GM21717 (cell line): Measurements from ENCODE around the gene ABI1.
A peak's percentile ranks its signal among the peaks of the same experiment; 100 is the strongest.
"Not testable (repeated sequence)": the region's sequence is repeated elsewhere in the genome, so short reads cannot be mapped to it uniquely, and the experiment has no call there.

ENCODE experiments used
- ATAC-seq: cut with Tn5 transposase; IDR thresholded peaks from one replicate; pipeline ENCODE4 v1.9.1; 2021; ENCODE audit warnings: mild to moderate bottlenecking, moderate library complexity; ENCODE audit not compliant: unreplicated experiment

Gene ABI1

DNA sequence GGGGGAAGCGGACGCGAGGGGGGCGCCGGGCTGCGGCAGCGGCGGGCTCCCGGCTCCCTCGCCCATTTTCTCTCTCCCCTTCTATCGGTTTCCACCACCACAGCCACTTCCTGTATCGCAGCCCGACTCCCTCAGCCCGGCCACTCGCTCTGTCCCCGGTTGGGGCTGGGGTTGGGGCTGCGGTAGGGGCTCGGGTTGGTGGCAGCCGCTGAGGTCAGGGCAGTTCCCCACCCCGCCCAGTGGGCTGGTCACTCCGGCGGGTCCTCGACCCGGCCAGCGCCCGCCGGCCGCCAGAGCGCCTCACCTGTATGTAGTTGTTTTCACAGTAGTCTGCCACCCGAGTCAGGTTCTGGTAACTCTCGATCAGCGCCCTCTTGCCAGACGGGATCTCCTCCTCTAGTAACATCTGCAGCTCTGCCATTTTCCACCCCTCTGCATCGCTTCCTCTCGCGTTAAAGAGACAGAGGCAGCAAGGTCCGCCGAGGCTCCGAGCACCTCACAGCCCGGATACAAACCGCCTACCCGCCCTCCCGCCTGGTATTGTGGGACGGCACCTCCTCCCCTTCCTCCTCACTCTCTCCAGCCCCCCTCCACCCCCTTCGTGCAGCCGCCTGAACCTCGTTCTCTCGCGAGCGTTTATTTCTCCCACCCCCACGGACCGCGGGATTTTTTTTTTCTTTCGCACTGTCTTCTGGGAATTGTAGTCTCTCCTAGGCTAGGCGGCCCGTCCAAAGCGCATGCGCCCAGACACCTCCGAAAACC is at the start of gene ABI1:
TSS of gene ABI1 (minus strand) at position 516 of the 762 bp plus-strand sequence. CDS start at position 421, 95 bp downstream.
- ATAC-seq = peak; percentile 66

DNA sequence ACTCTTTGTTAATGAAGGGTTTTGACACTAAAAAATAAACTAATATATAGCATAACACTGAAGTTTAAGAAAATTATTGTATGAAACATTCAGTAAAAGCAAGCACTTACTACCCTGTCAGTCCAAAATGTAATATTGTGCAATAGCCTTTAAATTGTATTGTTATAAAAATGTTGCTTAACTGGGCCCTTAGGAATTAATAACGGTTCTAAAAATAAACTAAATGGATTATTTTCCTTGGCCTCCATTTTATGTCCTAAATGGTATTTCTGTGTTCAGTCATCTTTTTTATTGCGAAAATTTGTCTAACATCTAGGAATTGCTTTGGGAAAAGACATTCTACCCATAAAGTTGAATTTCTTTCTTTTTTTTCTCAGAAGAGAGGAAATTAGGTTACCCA is 49.0 kb upstream of the ABI1 start:
- ATAC-seq = no peak

DNA sequence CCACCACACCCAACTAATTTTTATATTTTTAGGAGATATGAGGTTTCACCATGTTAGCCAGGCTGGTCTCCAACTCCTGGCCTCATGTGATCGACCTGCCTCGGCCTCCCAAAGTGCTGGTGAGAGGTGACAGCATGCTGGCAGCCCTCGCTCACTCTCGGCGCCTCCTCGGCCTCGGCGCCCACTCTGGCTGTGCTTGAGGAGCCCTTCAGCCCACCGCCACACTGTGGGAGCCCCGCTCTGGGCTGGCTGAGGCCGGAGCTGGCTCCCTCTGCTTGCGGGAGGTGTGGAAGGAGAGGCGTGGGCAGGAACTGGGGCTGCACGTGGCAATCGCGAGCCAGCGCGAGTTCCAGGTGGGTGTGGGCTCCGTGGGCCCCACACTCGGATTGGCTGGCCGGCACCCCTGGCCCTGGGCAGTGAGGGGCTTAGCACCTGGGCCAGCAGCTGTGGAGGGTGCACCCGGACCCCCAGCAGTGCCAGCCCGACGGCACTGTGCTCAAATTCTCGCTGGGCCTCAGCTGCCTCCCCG is 44.6 kb upstream of the ABI1 start:
- ATAC-seq = not testable (repeated sequence)

DNA sequence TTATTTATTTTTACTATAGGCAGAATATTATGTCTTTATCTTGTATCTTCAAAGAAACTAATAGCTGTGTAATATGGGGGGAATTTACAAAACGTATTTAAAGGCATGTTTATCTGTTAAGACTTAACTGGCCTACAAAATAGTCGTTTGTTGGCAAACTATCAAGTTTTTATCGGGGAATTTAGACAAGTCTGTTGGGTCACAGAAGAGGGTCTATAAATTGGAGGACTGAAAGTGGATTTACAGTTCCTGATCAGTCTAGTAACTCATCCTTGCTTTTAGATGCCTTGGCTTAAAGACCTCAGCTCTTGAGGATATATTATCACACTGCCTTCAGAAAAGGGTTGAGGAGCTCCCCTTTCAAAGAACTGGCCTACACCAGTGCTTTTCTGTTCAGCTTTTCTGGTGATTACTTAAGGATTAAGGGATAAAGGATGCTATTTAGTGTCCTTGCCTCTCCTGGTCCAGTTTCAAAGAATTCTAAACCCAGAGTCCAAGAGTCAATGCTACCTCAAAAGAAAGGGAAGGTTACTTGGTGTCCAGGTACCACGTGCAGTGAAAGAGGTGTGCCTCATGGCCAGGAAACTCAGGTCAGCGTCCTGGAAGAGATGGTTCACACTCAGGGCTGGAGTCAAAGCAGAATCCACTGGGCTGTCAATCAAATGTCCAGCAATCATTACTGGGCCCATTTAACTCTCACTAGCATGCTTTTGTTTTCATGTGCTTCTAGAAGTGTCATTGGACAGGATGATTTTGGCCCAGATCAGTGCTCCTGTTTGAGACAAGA is 42.9 kb upstream of the ABI1 start:
- no peak for ATAC-seq

DNA sequence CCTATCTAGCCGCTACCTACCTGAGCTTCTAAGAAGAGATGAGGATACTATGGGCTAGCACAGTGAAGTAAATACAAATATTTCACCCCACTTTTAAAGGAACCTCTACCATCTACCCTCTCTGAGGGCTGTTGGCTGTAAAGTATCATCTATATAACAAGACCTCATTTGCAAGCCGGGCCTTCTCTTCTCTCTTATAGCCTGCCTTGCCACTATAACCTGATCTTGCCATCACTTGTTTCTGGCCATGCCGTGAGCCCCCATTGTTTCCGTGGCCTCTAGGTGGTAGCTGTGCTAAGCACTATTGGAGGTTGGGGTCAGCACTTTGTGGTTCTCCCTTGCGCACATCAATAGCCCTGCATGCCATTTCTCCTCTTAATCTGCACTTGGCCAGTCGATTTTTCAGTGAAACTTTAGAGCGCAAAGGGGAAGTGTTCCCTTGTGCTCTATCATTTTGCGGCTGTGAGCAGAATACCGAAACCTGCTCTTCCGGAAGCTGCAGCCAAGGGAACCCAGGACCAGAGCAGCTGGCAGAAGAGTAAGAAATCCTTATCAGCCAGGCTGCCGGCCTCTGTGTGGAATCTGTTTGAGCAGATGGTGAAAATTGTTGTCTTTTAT is 31.7 kb upstream of the ABI1 start:
- ATAC-seq = peak; percentile 58

DNA sequence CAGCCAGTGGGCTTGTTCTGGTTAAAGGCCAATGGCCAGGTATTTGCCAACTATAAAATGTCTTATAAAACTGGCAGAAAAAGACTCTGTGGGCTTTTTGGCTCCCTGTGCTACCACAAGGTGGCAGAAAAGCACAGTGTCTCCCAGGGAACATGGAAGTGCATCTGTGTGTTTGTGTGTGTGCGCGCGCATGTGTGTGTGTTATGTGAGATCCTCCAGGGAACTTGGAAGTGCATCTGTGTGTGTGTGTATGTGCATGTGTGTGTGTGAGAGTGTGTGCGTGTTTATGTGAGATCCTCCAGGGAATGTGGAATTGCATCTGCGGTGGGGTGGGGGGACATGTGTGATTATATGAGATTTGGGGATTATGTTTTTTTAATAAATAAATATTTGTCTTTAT is 30.2 kb upstream of the ABI1 start:
- ATAC-seq = no peak

DNA sequence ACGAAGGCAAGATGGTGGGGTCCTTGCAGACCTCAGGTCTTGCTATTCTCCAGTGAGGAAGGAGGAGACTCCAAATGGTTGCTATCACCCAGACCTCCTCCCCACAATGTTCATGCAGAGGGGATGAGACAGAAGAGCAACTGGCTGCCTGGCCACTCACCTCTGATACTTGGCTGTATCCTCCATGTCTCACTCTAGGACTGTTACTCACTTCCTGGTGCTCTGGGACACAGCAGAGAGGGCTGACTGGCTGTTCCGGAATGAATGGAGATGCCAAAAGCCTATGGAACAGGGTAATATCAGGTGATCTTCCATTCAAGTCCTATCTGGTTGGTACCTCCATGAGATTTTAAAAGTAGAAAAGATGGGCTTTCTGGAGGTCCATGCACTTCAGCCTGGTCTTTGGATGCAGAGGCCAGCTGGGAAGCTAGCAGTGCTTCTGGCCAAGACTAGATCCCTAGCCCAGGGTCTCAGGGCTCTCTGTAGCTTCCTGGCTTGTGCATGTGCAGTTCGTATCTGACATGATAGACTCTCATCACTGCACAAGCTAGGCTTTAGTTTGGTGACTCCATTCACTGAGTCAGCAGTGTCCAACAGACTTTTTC is 27.0 kb upstream of the ABI1 start:
- no peak for ATAC-seq

DNA sequence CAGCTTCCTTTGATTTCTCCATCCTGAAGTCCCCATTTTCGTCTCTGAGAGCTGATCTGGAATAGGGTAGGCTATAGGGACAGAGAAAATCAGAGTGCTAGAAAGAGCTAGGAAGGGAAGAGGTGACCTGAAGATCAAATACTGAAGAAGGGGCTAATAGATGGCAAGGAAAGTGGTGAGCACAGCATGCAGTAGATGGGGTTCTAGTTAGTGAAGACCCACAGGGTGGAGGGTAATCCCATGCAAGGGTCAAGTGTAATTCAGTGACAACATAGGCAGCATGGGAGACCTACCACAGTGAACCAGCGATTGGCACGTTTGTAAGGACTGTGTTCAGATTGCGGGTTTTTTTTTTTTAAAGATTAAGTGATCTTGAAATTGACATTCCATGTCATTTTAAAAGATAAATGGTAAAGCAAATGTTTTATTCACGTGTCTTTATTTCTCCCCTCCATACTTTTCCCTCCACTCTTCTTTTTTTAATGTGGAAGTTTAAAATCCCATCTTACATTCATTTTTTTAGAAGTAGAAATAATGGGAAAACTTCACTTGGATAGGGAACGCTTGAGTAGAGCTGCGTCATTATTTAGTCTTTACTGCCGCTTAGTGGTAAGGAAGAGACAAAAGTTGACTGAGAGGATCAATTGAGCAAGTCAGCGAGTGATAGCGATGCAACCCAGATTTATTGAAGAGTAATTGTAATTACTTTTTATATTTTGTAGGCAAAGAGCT is 21.0 kb upstream of the ABI1 start:
- ATAC-seq = no peak

DNA sequence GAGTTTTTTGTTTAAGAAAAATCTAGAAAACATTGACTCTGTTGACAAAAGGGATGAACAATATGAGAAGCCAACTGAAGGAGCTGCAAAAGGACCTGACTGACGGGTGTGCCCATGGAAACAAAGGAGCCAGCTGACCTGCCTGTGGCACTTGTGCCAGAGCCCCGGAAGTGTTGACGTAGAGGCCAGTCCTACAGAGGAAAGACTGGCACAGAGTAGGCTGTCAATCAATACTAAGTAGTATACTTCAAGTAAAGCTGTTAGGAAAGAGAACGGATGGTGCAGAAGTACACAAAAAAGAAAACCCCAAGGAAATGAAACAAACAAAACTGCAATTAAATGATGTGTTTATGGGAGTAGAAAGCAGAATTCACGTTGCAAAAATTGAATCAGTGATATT is 19.0 kb upstream of the ABI1 start:
- no peak for ATAC-seq

DNA sequence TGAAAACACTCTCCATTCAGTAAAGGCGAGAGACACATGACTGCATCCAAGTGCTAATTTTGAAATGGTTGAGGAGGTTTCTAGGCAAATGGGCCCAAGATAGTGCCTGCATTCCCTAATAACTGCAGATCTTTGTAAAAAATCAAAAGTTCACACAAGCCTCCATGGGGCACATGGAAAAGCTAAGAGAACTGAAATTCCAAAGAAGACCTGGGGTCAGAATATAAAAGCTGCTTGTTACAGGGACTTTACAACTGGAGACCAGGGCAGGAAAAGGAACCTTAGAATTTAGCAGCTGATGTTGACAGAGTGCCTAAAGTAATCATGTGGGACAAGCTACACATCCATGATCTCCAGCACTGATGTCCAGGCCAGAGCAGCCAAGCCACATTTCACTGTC is 10.0 kb upstream of the ABI1 start:
- ATAC-seq = no peak

DNA sequence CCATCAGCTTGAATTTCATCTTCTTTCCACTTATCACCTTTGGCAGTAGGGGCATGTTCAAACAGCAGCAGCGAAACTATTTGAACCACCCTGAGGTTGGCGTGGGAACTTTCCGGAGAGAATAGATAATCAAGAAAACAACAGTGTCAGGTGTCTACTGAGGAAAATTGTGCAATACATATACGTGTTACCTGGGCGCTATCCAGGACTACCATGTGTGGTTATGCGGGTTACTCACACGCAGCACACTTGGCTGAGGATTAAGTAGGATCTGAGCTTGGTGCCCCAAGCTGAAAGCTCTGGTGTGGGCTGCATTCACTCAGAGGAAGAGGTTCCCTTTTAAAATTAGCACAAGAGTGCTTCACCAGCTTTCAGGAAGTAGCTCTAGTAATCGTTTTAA is 8.8 kb upstream of the ABI1 start:
- ATAC-seq = no peak

DNA sequence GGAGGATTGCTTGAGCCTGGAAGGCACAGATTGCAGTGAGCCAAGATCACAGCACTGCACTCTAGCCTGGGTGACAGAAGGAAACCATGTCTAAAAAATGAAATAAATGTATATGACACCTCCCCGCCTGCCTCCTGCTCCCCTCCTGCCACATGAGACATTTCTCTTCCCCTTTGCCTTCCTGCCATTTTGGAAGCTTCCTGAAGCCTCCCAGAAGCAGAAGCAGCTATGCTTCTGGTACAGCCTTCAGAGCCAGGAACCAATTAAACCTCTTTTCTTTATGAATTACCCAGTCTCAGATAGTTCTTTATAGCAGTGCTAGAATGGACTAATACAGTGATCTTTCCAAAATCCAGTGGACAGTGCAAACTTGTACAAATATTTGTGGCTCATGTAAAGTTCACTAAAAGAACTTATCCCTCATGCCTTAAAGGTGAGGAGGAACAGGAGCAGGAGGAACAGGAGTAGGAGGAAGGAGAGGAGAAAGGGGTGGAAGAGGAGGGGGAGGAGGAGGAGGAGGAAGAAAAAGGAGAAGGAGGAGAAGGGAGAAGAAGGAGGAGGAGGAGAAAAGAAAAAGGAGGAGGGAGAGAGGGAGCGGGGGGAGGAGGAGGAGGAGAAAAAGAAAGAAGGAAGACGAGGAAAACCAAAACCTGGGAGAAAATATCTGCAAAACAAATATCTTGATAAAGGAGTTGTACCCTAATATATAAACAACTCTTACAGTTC is 2.8 kb upstream of the ABI1 start:
- no peak for ATAC-seq

DNA sequence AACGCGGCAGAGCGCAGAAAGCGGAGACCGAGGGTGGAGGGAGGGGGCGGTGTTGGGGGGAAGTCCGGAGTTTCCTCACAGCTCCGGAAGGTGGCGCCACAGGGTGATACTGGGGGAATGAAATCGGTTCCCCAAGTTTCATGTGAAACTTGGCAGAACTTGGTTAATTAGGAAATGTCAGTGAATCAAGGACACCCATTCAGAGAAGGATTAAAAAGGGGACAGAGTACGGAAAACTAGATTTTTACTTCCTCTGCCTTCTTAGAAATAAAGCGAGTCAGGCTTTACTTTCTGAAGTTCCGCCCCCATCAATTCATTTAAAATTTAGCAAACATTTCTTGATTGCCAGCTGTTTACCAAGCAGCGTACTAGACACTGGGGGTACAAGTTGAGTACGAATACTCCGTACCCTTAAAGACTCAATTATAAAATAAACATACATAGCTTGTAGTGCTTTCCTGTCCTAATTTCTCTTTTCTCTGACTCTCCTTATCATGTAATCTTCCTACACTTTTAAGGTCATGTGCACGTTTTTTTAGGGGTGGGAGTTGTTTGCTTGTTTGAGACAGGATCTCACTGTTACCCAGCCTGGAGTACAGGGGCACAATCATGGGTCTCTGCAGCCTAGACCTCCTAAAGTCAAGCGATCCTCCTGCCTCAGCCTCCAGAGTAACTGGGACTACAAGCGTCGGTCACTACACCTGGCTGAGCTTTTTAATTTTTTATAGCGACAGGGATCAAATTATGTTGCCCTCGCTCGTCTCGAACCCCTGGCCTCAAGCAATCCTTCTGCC is 644 bp upstream of the ABI1 start:
- no peak for ATAC-seq

DNA sequence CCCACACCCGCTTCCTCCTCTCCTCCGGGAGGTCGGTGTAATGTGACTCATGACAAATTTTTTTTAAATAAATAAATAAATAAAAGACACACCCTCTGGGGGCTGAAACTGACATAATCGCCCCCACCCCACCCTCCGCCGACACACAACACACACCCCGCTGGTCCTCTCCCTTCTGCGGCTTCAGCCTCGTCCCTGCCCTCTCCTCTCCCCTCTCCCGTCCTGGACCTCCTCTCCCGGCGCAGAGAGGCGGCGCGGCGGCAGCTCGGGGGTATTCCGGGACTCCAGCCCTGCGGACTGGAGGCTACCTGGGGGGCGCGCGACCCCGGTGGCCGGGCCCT is 686 bp downstream of the ABI1 start:
- peak; percentile 27 for ATAC-seq

DNA sequence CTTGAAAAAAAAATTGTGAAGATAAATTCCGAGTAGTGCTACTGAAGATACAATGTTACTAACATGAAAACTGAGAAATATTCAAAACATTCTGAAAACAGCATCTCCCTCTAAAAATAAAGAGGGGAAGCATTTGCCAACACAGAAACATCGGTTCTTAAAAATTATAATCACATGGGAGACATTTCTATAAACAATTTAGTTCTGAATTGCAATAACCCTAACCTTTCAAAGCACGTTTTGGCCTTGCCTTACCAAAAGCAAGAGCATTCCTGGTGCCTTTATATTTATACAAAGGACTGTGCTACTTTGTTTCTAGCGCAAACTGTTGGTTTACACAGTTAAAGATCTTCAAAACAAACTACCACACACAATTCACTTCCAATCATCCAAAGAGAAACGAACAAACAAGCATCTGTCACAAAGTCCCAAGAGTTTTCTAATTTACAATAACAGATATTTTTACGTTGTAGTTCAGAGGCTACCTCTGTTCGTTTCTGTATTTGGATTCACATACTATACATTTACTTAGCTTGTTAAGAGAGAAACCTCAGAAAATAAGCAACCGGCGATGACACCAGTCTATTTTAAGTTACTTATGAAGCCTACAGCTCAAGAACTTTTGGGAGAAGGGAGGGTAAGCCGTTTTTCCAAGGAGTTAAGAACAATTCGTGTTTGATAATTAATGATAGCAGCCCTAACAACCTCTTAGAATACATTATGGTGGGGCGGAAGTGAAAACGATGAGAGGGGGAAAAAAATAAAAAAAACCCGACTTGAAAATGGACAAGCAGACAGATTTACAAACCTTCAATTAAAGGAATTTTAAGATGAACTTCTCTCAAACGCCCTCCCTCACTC is 1.3 kb downstream of the ABI1 start:
- no peak for ATAC-seq

DNA sequence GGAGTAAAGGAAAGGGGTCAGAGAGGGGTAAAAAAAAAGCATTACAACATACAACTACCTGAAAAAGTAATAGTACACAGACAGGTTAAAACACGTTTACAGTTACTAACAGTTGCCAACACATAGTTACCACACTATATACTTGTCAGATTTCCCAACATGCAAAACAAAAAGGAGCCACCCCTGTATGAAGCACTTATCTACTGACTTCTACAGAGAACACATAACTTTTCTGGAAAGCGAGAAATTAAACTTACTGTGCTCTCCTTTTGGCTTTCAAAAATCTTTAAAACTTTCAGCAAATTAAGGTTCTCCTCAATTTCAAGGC is 2.1 kb downstream of the ABI1 start:
- no peak for ATAC-seq

DNA sequence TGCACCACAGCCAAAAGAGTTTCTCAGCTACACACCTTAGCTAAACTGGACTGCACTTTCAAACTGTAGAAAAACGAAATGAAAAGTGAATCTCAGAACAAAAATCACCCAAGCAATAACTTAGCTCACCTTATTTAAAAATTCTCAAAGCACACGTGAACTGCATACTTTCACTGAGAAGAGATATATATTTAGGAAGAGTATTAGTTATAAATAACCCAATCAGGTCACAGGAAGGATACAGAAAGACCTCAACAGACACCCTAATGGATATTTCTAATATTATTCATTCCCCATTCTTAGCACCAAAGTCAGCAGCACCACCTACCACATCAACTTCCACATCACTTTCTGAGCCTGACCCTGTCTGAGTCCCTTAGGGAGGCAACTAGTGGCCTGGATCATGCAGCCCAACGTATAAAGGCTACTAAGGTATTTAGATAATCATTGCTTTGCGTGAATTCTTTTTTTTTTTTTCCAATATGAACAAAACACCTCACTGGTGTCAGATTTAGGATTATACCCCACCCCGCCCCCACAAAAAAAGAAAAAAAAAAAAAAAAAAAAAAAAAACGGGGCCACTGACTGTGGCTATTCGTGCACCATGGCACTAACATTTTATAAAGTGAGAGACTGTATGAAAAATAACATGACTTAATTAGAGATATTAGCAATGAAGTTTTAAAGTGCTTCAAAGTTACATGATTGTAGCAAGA is 2.6 kb downstream of the ABI1 start:
- peak; percentile 21 for ATAC-seq

DNA sequence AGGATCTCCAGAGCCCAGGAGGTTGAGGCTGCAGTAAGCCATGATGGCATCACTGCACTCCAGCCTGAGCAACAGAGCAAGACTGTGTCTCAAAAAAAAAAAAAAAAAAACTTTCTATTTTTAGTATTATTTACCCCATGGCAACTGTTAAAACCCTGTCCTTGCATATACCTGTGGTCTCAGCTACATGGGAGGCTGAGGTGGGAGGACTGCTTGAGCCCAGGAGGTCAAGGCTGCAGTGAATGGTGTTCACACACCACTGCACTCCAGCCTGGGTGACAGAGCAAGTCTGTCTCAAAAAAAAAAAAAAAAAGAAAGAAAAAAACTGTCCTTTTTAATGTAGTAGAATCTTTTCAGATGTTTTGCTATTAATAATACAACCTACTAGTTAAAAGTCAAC is 3.2 kb downstream of the ABI1 start:
- not testable (repeated sequence) for ATAC-seq
